ENCODE results near the gene POLK. TPM values are rescaled to one million over a fixed set of nuclear protein-coding genes. Genes with fewer than 3 reads are reported as not detected.
A peak's percentile ranks its signal among the peaks of the same experiment; 100 is the strongest.
"Not testable (repeated sequence)": the region's sequence is repeated elsewhere in the genome, so short reads cannot be mapped to it uniquely, and the experiment has no call there.

Gene POLK
- total and polyA plus RNA-seq, 10 donors = 4.1 to 56.6 (median 37.0) TPM

GRCh38 chr5:75610201-75610600 is 98.5 kb downstream of the POLK start:
- Histone ChIP-seq H3K36me3 (no peaks in the 10 kb centered on the region), H3K4me3 (no peak overlapping the region), H3K27me3 (replicated peaks in 1 of 7) (peaks cover 0 to 21% (median 8%) of the 10 kb centered on the region in 7 donors), H3K4me1 (peaks cover 0 to 34% (median 14%) of the 10 kb centered on the region in 6 donors), H3K27ac (no peak overlapping the region), H3K9me3 (no peaks in the 10 kb centered on the region)
- no peak for DNase-seq
- WGBS, 5 donors = 87 to 93% (median 92%) methylated on average over 5 of the region's 5 CpGs
- intact Hi-C loops (cut with DNase I; ENCODE audit: low total_unique reads) = no loop called here
- no peak for TF ChIP-seq POLR2AphosphoS5 (IDR thresholded peaks at IDR 0.05)
- TF ChIP-seq POLR2A (IDR thresholded peaks at IDR 0.05) = no peak
- no peak for TF ChIP-seq CTCF (IDR thresholded peaks at IDR 0.05 in 8 of 11, conservative IDR thresholded peaks at IDR 0.05 in 3 of 11)

GRCh38 chr5:75610859-75611310 is 99.2 kb downstream of the POLK start:
- DNase-seq; intact Hi-C loops (cut with DNase I; ENCODE audit: low total_unique reads); H3K36me3 ChIP-seq; H3K9me3 ChIP-seq; H3K27ac ChIP-seq: not testable (repeated sequence)
- Histone ChIP-seq H3K4me3 (peak overlapping the region in 7 of 8 donors; percentile 20 to 62 (median 30)), H3K27me3 (replicated peaks in 1 of 7) (peaks cover 0 to 21% (median 8%) of the 10 kb centered on the region in 7 donors), H3K4me1 (peaks cover 0 to 34% (median 14%) of the 10 kb centered on the region in 6 donors)
- WGBS, 5 donors = 31 to 41% (median 34%) methylated on average over 11 of the region's 11 CpGs

GRCh38 chr5:75611311-75612225 is 99.9 kb downstream of the POLK start, which contains the start of gene ANKDD1B:
TSS of gene ANKDD1B (plus strand) at chr5:75611453. CDS start at chr5:75611635, 182 bp downstream.
- Histone ChIP-seq H3K9me3 (no peaks in the 10 kb centered on the region), H3K27me3 (replicated peaks in 1 of 7) (peaks cover 0 to 21% (median 8%) of the 10 kb centered on the region in 7 donors), H3K36me3 (no peaks in the 10 kb centered on the region), H3K4me1 (peaks cover 0 to 34% (median 14%) of the 10 kb centered on the region in 6 donors), H3K27ac (peak within 1 kb of the TSS in 1 of 8 donors; percentile 7), H3K4me3 (peak within 1 kb of the TSS; percentile 8 to 62 (median 28))
- intact Hi-C loops (cut with DNase I; ENCODE audit: low total_unique reads) = no loop called here
- no peak for TF ChIP-seq CTCF (IDR thresholded peaks at IDR 0.05 in 8 of 11, conservative IDR thresholded peaks at IDR 0.05 in 3 of 11)
- no peak for TF ChIP-seq POLR2A (IDR thresholded peaks at IDR 0.05)
- TF ChIP-seq POLR2AphosphoS5 (IDR thresholded peaks at IDR 0.05) = peak in 1 of 3 donors; percentile 62
- DNase-seq = peak; percentile 78
- 4 to 8% (median 5%) methylated on average over 38 to 52 of the region's 52 CpGs for WGBS, 5 donors

GRCh38 chr5:75612226-75612569 is 100.5 kb downstream of the POLK start:
- Histone ChIP-seq H3K36me3 (no peaks in the 10 kb centered on the region), H3K27me3 (replicated peaks in 1 of 7) (peaks cover 0 to 21% (median 8%) of the 10 kb centered on the region in 7 donors), H3K9me3 (no peaks in the 10 kb centered on the region), H3K27ac (no peak overlapping the region), H3K4me1 (peaks cover 0 to 28% (median 14%) of the 10 kb centered on the region in 6 donors), H3K4me3 (peak overlapping the region in 4 of 8 donors; percentile 30 to 62 (median 44))
- no peak for DNase-seq
- intact Hi-C loops (cut with DNase I; ENCODE audit: low total_unique reads) = no loop called here
- WGBS, 5 donors = 39 to 56% (median 52%) methylated on average over 12 of the region's 12 CpGs
- TF ChIP-seq CTCF (IDR thresholded peaks at IDR 0.05 in 8 of 11, conservative IDR thresholded peaks at IDR 0.05 in 3 of 11) = no peak
- TF ChIP-seq POLR2AphosphoS5 (IDR thresholded peaks at IDR 0.05) = no peak
- no peak for TF ChIP-seq POLR2A (IDR thresholded peaks at IDR 0.05)
